ENCODE measurements around the gene INS.

INS gene

GRCh38 chr11:2160736-2161259 is at the start of gene INS:
TSS of gene INS (minus strand) at chr11:2161209. CDS start at chr11:2160971, 238 bp downstream.
- DNase-seq: no peak

- no peak for DNase-seq
Observed at GRCh38 chr11:2210366-2211112, 49.5 kb upstream of the INS start.

- DNase-seq: no peak
Observed at GRCh38 chr11:2209900-2210321, 48.9 kb upstream of the INS start.

GRCh38 chr11:2209370-2209801 is 48.4 kb upstream of the INS start:
- DNase-seq: no peak

GRCh38 chr11:2208691-2209369 is 47.8 kb upstream of the INS start:
- DNase-seq: no peak

- no peak for DNase-seq
Observed at GRCh38 chr11:2207773-2208621, 47.0 kb upstream of the INS start.

GRCh38 chr11:2207212-2207611 is 46.2 kb upstream of the INS start:
- no peak for DNase-seq

- no peak for DNase-seq
Observed at GRCh38 chr11:2205981-2206690, 45.1 kb upstream of the INS start.

GRCh38 chr11:2205214-2205720 is 44.3 kb upstream of the INS start:
- DNase-seq: no peak

- no peak for DNase-seq
Observed at GRCh38 chr11:2204361-2205213, 43.6 kb upstream of the INS start.

- DNase-seq: no peak
Observed at GRCh38 chr11:2203440-2204259, 42.6 kb upstream of the INS start.

GRCh38 chr11:2202900-2203439 is 42.0 kb upstream of the INS start:
- no peak for DNase-seq

- no peak for DNase-seq
Observed at GRCh38 chr11:2202071-2202899, 41.3 kb upstream of the INS start.

GRCh38 chr11:2201542-2201941 is 40.5 kb upstream of the INS start:
- no peak for DNase-seq

- no peak for DNase-seq
Observed at GRCh38 chr11:2200957-2201519, 40.0 kb upstream of the INS start.

- DNase-seq: no peak
Observed at GRCh38 chr11:2200536-2200935, 39.5 kb upstream of the INS start.

GRCh38 chr11:2199466-2200341 is 38.7 kb upstream of the INS start:
- DNase-seq: no peak
